ENCODE measurements around the gene CDK8. TPM values are rescaled to one million over a fixed set of nuclear protein-coding genes. Genes with fewer than 3 reads are reported as not detected.

CDK8 gene
- 13.5 TPM for polyA plus RNA-seq (2012; ENCODE audit: insufficient read length, low read depth)

DNA sequence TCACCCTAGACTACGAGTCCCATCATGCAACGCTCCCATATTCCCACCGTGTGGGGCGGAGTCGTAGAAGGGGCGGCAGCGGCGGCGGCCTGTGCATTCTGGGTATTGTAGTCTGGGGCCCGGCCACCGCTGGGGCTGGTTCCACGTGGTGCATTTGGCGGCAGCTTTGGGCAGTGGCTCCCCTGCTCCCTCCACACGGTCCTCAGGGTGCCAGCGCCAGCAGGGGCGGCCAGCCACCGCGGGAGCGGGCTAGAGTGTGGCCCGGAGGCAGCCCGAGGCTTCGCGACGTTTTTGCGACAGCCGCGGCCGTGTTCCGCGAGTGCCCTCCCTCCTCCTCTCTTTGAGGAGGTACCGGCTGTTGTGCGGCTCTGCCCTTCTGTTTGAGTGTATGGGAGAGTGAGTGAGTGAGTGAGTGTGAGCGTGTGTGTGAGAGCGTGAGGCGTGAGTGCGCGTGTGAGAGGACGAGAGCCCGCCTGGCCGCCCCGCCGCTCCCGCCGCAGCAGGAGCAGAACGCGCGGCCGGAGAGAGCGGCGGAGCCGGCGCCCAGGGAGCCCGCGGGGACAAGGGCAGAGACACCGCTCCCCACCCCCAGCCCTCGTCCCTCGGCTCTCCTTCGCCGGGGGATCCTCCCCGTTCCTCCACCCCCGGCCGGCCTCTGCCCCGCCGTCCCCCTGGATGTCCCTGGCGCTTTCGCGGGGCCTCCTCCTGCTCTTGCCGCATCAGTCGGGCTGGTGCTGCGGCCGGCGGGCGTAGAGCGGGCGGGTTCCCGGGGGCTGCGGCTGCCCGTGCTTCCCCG lies at the start of gene CDK8:
CDK8 (plus strand) TSS at position 343 of the 796 bp plus-strand sequence. CDS start 513 bp downstream, outside the sequence.
- no peak for TF ChIP-seq SIN3A (IDR thresholded peaks at IDR 0.05; ENCODE audit: borderline replicate concordance, insufficient read depth, low read length)
- peak; percentile 52; the same call in 1 of the 2 replicates for TF ChIP-seq TAF1 (IDR thresholded peaks at IDR 0.05; ENCODE audit: borderline replicate concordance, insufficient read depth, low read length)
- TF ChIP-seq FOXP2 (optimal IDR thresholded peaks at IDR 0.05; ENCODE audit: borderline replicate concordance, extremely low read depth, extremely low read length, insufficient read depth) = peak; percentile 2
- peak; percentile 63; the same call in 1 of the 2 replicates for TF ChIP-seq POLR2AphosphoS5 (IDR thresholded peaks at IDR 0.05; ENCODE audit: low read depth, low read length)
- no peak for TF ChIP-seq REST (IDR thresholded peaks at IDR 0.05; ENCODE audit: insufficient read depth in 1 of 2, low read depth in 2 of 2, low read length in 2 of 2)

DNA sequence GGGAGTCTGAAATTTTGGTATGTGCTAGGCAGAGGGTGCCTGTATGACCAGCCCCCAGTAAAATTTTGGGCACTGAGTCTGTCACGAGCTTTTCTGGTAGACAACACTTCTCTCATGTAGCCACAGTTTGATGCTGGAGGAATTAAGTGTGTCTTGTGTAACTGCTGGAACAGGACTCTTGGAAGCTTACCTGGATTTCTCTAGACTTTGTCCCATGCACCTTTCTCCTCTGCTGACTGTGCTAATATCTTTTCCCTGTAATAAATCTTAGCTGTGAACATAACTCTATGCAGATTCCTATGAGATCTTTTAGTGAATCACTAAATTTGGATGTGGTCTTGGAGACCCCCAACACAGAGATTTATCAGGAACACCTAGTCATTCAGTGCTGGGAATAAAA lies 45.6 kb upstream of the CDK8 start:
- no peak for TF ChIP-seq TAF1 (IDR thresholded peaks at IDR 0.05; ENCODE audit: borderline replicate concordance, insufficient read depth, low read length)

DNA sequence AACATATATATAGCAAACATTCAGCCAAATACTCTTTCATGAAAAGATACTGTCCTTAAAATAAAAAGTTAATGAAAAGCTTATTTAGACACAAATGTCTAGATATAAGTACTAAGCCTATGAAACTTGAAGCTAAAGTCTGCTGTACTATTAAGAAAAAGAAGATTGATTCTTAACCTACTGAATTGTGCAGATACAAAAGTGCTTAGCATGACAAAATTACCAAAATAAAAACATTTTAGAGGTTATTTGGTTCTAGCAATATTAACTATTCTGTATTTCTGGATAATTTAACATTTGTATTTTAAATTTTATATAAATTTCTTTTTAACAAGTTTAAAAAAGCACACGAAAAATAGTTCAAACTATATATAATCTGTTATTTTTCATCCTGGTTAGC lies 40.6 kb upstream of the CDK8 start:
- TF ChIP-seq TAF1 (IDR thresholded peaks at IDR 0.05; ENCODE audit: borderline replicate concordance, insufficient read depth, low read length) = no peak
- TF ChIP-seq POLR2AphosphoS5 (IDR thresholded peaks at IDR 0.05; ENCODE audit: low read depth, low read length) = no peak
- no peak for TF ChIP-seq SIN3A (IDR thresholded peaks at IDR 0.05; ENCODE audit: borderline replicate concordance, insufficient read depth, low read length)
- TF ChIP-seq FOXP2 (optimal IDR thresholded peaks at IDR 0.05; ENCODE audit: borderline replicate concordance, extremely low read depth, extremely low read length, insufficient read depth) = no peak
- TF ChIP-seq REST (IDR thresholded peaks at IDR 0.05; ENCODE audit: insufficient read depth in 1 of 2, low read depth in 2 of 2, low read length in 2 of 2) = no peak

DNA sequence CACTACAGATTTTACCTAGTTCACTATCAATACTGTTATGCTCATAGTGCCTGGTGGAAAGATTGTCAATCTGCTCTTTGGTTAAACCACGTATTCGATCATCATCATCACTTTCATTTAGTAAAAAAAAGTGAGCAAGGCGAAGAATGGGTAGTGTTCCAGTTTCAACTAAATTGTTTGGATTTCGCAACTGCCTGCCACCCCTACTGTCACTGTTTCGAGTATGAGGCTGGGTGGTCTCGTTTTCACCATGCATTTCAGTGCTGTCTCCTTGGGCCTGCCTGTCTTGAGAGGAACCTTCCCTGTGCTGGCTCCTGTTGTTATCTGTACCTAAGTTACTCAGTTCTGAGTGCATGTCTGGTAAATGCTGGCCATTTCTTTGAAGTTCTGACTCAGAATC lies 39.9 kb upstream of the CDK8 start:
- no peak for TF ChIP-seq FOXP2 (optimal IDR thresholded peaks at IDR 0.05; ENCODE audit: borderline replicate concordance, extremely low read depth, extremely low read length, insufficient read depth)
- TF ChIP-seq SIN3A (IDR thresholded peaks at IDR 0.05; ENCODE audit: borderline replicate concordance, insufficient read depth, low read length) = no peak
- no peak for TF ChIP-seq POLR2AphosphoS5 (IDR thresholded peaks at IDR 0.05; ENCODE audit: low read depth, low read length)
- TF ChIP-seq TAF1 (IDR thresholded peaks at IDR 0.05; ENCODE audit: borderline replicate concordance, insufficient read depth, low read length) = no peak
- TF ChIP-seq REST (IDR thresholded peaks at IDR 0.05; ENCODE audit: insufficient read depth in 1 of 2, low read depth in 2 of 2, low read length in 2 of 2) = no peak

GRCh38 chr13:26216042-26216441 lies 37.9 kb upstream of the CDK8 start:
- no peak for TF ChIP-seq FOXP2 (optimal IDR thresholded peaks at IDR 0.05; ENCODE audit: borderline replicate concordance, extremely low read depth, extremely low read length, insufficient read depth)
- TF ChIP-seq REST (IDR thresholded peaks at IDR 0.05; ENCODE audit: insufficient read depth in 1 of 2, low read depth in 2 of 2, low read length in 2 of 2) = no peak
- TF ChIP-seq SIN3A (IDR thresholded peaks at IDR 0.05; ENCODE audit: borderline replicate concordance, insufficient read depth, low read length) = no peak
- no peak for TF ChIP-seq POLR2AphosphoS5 (IDR thresholded peaks at IDR 0.05; ENCODE audit: low read depth, low read length)
- TF ChIP-seq TAF1 (IDR thresholded peaks at IDR 0.05; ENCODE audit: borderline replicate concordance, insufficient read depth, low read length) = no peak
